ENCODE data around the gene MLXIP. TPM values are rescaled to one million over a fixed set of nuclear protein-coding genes. Genes with fewer than 3 reads are reported as not detected.

Gene MLXIP
- total and polyA plus RNA-seq, 2 donors from 2014 or later = 10.9 to 67.6 TPM

DNA sequence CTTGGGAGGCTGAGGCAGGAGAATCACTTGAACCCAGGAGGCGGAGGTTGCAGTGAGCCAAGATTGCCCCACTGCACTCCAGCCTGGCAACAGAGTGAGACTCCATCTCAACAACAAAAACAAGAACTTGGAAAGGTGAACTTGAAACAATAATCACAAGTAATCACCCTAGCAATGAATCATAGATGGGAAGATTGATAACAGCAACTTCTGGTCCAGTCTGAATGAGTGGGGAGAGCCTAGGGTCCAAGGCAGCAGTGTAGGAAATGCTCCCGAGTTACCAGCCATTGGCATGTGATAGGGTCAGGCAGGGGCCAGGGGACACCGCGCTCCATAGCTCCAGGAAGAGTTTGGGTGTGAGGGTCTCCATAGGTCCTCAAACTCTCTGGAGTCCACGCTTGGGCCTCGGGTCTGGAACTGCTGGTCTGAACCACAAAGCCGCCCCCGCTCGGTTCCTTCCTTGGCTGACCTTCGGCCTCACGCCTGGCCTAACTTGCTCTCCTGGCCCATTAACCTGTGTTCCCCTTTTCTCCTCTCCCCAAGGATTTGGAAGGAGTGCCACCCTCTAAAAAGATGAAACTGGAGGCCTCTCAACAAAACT is 19.9 kb upstream of the MLXIP start:
- Histone ChIP-seq H3K9ac (ENCODE audit: low read length in 3 of 3) (no peak overlapping the region), H3K27me3 (ENCODE audit: control insufficient read depth, insufficient read depth, low read length) (no peaks in the 10 kb centered on the region), H3K27ac (ENCODE audit: low read depth in 2 of 2, low read length in 2 of 2) (peak overlapping the region in 1 of 2 donors; percentile 54), H3K36me3 (ENCODE audit: control insufficient read depth in 2 of 3, insufficient read depth in 3 of 3, low read length in 3 of 3) (peaks cover 2 to 22% (median 5%) of the 10 kb centered on the region in 3 donors), H3K9me3 (ENCODE audit: control insufficient read depth in 2 of 3, insufficient read depth in 1 of 3, low read length in 3 of 3) (no peaks in the 10 kb centered on the region), H3K4me3 (ENCODE audit: low read length in 3 of 3) (no peak overlapping the region), H3K4me1 (ENCODE audit: control insufficient read depth in 2 of 3, insufficient read depth in 2 of 3, low read depth in 1 of 3, low read length in 3 of 3) (peaks cover 9 to 31% (median 26%) of the 10 kb centered on the region in 3 donors)
- no peak for FAIRE-seq
- TF ChIP-seq, protein P1, sequence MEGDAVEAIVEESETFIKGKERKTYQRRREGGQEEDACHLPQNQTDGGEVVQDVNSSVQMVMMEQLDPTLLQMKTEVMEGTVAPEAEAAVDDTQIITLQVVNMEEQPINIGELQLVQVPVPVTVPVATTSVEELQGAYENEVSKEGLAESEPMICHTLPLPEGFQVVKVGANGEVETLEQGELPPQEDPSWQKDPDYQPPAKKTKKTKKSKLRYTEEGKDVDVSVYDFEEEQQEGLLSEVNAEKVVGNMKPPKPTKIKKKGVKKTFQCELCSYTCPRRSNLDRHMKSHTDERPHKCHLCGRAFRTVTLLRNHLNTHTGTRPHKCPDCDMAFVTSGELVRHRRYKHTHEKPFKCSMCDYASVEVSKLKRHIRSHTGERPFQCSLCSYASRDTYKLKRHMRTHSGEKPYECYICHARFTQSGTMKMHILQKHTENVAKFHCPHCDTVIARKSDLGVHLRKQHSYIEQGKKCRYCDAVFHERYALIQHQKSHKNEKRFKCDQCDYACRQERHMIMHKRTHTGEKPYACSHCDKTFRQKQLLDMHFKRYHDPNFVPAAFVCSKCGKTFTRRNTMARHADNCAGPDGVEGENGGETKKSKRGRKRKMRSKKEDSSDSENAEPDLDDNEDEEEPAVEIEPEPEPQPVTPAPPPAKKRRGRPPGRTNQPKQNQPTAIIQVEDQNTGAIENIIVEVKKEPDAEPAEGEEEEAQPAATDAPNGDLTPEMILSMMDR (IDR thresholded peaks at IDR 0.05; ENCODE audit: borderline replicate concordance, extremely low read depth, insufficient read depth) = no peak
- intact Hi-C loops (cut with DNase I) = loop anchor here (5.0 kb wide), 1 partner anchor 64 kb away; no protein-coding TSS in a partner anchor
- no peak for DNase-seq

DNA sequence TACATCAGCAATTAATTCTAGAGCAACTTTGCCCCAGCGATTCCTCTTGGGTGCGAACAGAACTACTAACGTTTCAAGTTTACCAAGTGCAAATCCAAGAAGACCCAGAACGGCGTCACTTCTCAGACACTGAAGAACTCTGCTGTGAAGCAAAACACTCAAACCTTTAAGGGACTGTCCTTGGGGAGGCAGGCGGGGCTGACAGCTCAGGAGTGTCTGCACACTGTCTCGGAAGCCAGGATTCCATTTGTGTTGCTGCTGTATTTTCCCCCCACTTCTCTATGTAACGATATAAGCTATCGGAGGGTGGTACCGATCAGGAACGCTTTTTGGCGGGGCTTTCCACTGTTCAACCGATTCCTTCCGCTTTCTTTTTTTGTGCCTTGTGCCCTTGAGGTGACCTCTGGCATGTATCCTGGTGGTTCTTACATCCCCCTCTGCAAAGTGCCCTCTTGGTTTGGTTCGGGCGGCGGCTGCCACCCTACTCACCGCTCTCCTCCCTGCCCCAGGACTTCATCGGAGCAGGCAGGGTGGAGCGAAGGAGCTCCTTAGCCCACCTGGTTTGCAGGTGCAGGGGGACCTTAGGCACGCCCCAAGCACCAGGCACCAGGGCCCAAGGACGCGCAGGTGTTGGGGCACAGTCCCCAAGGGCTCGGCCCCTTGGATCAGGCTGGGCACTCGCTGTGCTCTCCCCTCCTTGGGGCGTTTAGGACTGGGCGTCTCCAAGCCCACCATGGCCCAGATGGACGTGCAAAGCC is 19.2 kb upstream of the MLXIP start:
- Histone ChIP-seq H3K36me3 (ENCODE audit: control insufficient read depth in 2 of 3, insufficient read depth in 3 of 3, low read length in 3 of 3) (peaks cover 2 to 22% (median 5%) of the 10 kb centered on the region in 3 donors), H3K9ac (ENCODE audit: low read length in 3 of 3) (no peak overlapping the region), H3K9me3 (ENCODE audit: control insufficient read depth in 2 of 3, insufficient read depth in 1 of 3, low read length in 3 of 3) (no peaks in the 10 kb centered on the region), H3K27ac (ENCODE audit: low read depth in 2 of 2, low read length in 2 of 2) (peak overlapping the region in 1 of 2 donors; percentile 64), H3K27me3 (ENCODE audit: control insufficient read depth, insufficient read depth, low read length) (no peaks in the 10 kb centered on the region), H3K4me1 (ENCODE audit: control insufficient read depth in 2 of 3, insufficient read depth in 2 of 3, low read depth in 1 of 3, low read length in 3 of 3) (peaks cover 11 to 34% (median 32%) of the 10 kb centered on the region in 3 donors), H3K4me3 (ENCODE audit: low read length in 3 of 3) (no peak overlapping the region)
- intact Hi-C loops (cut with DNase I) = loop anchor here (5.0 kb wide), 1 partner anchor 63 kb away; no protein-coding TSS in a partner anchor
- DNase-seq = no peak
- no peak for FAIRE-seq
- TF ChIP-seq, protein P1 (IDR thresholded peaks at IDR 0.05; ENCODE audit: borderline replicate concordance, extremely low read depth, insufficient read depth) = no peak

DNA sequence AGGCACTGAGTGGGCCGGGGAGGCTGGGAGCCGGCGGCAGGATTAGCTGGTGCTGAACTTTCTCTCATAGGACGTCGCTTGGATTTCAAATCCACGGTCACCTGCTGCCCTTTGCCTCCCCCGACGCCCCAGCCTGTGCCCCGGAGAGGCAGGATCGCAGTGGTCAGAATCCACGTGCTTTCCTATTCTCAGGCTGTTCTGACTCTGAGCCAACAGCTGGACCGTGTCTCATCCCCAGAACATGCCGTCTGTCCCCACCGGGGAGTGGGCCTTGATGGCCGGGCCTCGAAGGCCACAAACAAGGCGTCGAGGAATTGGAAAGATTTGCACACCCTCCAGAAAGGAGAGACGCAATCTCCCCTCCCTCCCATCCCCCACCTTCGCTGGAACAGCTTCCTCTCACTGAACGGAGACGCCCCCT is 18.5 kb upstream of the MLXIP start:
- DNase-seq = peak in 4 of 5 donors; percentile 52 to 84 (median 64)
- intact Hi-C loops (cut with DNase I) = loop anchor here (5.0 kb wide), 1 partner anchor 52 kb away; no protein-coding TSS in a partner anchor
- H3K9me3 ChIP-seq (ENCODE audit: control insufficient read depth in 2 of 3, insufficient read depth in 1 of 3, low read length in 3 of 3) = no peaks in the 10 kb centered on the region
- no peak for FAIRE-seq
- no peak overlapping the region for H3K9ac ChIP-seq (ENCODE audit: low read length in 3 of 3)
- H3K36me3 ChIP-seq (ENCODE audit: control insufficient read depth in 2 of 3, insufficient read depth in 3 of 3, low read length in 3 of 3) = peaks cover 2 to 18% (median 5%) of the 10 kb centered on the region in 3 donors
- peak overlapping the region in 1 of 2 donors; percentile 64 for H3K27ac ChIP-seq (ENCODE audit: low read depth in 2 of 2, low read length in 2 of 2)
- TF ChIP-seq, protein P1 (IDR thresholded peaks at IDR 0.05; ENCODE audit: borderline replicate concordance, extremely low read depth, insufficient read depth) = no peak
- peaks cover 11 to 34% (median 34%) of the 10 kb centered on the region in 3 donors for H3K4me1 ChIP-seq (ENCODE audit: control insufficient read depth in 2 of 3, insufficient read depth in 2 of 3, low read depth in 1 of 3, low read length in 3 of 3)
- H3K27me3 ChIP-seq (ENCODE audit: control insufficient read depth, insufficient read depth, low read length) = no peaks in the 10 kb centered on the region
- H3K4me3 ChIP-seq (ENCODE audit: low read length in 3 of 3) = no peak overlapping the region
